ENCODE results near the gene DOCK8. TPM values are rescaled to one million over a fixed set of nuclear protein-coding genes. Genes with fewer than 3 reads are reported as not detected.

DOCK8 gene
- total and polyA plus RNA-seq, 2 experiments from 2014 or later: 0.94 to 1.2 TPM

DNA sequence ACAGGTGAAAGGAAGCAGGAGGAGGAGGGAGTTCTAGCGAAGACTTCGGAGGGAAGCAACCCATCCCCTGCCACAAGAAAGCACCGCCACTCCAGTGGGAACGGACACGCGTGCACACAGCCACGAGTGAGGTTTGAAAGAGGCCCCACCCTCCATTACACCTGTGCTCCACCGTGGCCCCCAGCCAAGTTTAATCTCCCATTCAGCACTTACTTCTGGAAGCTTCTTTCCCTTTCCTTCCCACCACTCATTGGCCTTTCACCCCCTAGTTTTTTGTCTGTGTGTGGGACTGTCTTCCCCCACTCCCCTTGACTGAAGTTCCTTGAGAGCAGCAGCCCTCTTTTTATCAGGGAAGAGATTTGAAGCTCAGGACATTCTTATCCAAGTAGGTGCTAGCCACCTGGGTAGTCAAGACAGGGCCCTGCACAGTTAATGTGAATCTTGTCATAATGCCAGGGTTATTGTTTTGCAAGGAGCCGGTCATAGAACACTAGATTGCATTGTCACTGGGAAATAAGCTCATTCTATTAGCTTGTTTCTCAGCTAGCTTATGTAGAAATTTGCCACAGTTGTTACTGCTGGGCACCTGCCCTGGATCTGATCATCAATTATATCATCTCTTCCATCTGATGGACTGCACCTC is 256.0 kb downstream of the DOCK8 start:
- H3K27me3 ChIP-seq (ENCODE audit: insufficient read depth): no peaks in the 10 kb centered on the region
- ATAC-seq (peak; percentile 17; the same call in 1 of the 3 replicates), DNase-seq (ENCODE audit: low spot score) (no peak)
- no peaks in the 10 kb centered on the region for H3K9me2 ChIP-seq (ENCODE audit: insufficient read depth)
- Mint-ChIP-seq H3K9me3 (no peaks in the 10 kb centered on the region), H3K27ac (peak overlapping the region; percentile 94), H3K4me1 (peaks cover 22% of the 10 kb centered on the region), H3K36me3 (ENCODE audit: low read depth) (peaks cover 11% of the 10 kb centered on the region), H3K4me3 (peak overlapping the region; percentile 93), H3K27me3 (ENCODE audit: insufficient read depth, low read depth, poor library complexity) (peaks cover 16% of the 10 kb centered on the region)
- no peaks in the 10 kb centered on the region for H4K20me1 ChIP-seq (replicated peaks; ENCODE audit: insufficient read depth)
- H3F3A ChIP-seq (replicated peaks; ENCODE audit: low read depth): 0 out of 2 replicates have a peak, but pooled peaks cover 9% of the 10 kb centered on the region
- peak overlapping the region; percentile 82; the same call in 1 of the 2 replicates for H2AFZ ChIP-seq
- H3K79me2 ChIP-seq (replicated peaks; ENCODE audit: insufficient read depth): peaks cover 13% of the 10 kb centered on the region
- peak overlapping the region; percentile 86 for H3K4me2 ChIP-seq
- TF ChIP-seq STAT1 (IDR thresholded peaks at IDR 0.05; ENCODE audit: unreplicated experiment): no peak
- TF ChIP-seq, protein P1, sequence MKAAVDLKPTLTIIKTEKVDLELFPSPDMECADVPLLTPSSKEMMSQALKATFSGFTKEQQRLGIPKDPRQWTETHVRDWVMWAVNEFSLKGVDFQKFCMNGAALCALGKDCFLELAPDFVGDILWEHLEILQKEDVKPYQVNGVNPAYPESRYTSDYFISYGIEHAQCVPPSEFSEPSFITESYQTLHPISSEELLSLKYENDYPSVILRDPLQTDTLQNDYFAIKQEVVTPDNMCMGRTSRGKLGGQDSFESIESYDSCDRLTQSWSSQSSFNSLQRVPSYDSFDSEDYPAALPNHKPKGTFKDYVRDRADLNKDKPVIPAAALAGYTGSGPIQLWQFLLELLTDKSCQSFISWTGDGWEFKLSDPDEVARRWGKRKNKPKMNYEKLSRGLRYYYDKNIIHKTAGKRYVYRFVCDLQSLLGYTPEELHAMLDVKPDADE (IDR thresholded peaks at IDR 0.05): no peak
- TF ChIP-seq, protein P2, sequence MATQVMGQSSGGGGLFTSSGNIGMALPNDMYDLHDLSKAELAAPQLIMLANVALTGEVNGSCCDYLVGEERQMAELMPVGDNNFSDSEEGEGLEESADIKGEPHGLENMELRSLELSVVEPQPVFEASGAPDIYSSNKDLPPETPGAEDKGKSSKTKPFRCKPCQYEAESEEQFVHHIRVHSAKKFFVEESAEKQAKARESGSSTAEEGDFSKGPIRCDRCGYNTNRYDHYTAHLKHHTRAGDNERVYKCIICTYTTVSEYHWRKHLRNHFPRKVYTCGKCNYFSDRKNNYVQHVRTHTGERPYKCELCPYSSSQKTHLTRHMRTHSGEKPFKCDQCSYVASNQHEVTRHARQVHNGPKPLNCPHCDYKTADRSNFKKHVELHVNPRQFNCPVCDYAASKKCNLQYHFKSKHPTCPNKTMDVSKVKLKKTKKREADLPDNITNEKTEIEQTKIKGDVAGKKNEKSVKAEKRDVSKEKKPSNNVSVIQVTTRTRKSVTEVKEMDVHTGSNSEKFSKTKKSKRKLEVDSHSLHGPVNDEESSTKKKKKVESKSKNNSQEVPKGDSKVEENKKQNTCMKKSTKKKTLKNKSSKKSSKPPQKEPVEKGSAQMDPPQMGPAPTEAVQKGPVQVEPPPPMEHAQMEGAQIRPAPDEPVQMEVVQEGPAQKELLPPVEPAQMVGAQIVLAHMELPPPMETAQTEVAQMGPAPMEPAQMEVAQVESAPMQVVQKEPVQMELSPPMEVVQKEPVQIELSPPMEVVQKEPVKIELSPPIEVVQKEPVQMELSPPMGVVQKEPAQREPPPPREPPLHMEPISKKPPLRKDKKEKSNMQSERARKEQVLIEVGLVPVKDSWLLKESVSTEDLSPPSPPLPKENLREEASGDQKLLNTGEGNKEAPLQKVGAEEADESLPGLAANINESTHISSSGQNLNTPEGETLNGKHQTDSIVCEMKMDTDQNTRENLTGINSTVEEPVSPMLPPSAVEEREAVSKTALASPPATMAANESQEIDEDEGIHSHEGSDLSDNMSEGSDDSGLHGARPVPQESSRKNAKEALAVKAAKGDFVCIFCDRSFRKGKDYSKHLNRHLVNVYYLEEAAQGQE (IDR thresholded peaks at IDR 0.05; ENCODE audit: unreplicated experiment): no peak
- TF ChIP-seq EZH2 (IDR thresholded peaks at IDR 0.05; ENCODE audit: low read depth, unreplicated experiment): no peak
- no peak for TF ChIP-seq JUNB (IDR thresholded peaks at IDR 0.05; ENCODE audit: unreplicated experiment)
- no peak for TF ChIP-seq ZNF114 (CRISPR knock-in tag; IDR thresholded peaks at IDR 0.05)
- TF ChIP-seq, protein P3, sequence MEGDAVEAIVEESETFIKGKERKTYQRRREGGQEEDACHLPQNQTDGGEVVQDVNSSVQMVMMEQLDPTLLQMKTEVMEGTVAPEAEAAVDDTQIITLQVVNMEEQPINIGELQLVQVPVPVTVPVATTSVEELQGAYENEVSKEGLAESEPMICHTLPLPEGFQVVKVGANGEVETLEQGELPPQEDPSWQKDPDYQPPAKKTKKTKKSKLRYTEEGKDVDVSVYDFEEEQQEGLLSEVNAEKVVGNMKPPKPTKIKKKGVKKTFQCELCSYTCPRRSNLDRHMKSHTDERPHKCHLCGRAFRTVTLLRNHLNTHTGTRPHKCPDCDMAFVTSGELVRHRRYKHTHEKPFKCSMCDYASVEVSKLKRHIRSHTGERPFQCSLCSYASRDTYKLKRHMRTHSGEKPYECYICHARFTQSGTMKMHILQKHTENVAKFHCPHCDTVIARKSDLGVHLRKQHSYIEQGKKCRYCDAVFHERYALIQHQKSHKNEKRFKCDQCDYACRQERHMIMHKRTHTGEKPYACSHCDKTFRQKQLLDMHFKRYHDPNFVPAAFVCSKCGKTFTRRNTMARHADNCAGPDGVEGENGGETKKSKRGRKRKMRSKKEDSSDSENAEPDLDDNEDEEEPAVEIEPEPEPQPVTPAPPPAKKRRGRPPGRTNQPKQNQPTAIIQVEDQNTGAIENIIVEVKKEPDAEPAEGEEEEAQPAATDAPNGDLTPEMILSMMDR (conservative IDR thresholded peaks at IDR 0.05; ENCODE audit: low read depth in 2 of 2): no peak
- TF ChIP-seq EZH2phosphoT487 (IDR thresholded peaks at IDR 0.05; ENCODE audit: unreplicated experiment): no peak
- no peak for TF ChIP-seq NANOG (IDR thresholded peaks at IDR 0.05; ENCODE audit: borderline replicate concordance)
- TF ChIP-seq ZNF331 (CRISPR knock-in tag; IDR thresholded peaks at IDR 0.05; ENCODE audit: low read depth): no peak
- no peak for TF ChIP-seq POLR2AphosphoS5 (IDR thresholded peaks at IDR 0.05; ENCODE audit: low read depth)
- TF ChIP-seq, protein P4, sequence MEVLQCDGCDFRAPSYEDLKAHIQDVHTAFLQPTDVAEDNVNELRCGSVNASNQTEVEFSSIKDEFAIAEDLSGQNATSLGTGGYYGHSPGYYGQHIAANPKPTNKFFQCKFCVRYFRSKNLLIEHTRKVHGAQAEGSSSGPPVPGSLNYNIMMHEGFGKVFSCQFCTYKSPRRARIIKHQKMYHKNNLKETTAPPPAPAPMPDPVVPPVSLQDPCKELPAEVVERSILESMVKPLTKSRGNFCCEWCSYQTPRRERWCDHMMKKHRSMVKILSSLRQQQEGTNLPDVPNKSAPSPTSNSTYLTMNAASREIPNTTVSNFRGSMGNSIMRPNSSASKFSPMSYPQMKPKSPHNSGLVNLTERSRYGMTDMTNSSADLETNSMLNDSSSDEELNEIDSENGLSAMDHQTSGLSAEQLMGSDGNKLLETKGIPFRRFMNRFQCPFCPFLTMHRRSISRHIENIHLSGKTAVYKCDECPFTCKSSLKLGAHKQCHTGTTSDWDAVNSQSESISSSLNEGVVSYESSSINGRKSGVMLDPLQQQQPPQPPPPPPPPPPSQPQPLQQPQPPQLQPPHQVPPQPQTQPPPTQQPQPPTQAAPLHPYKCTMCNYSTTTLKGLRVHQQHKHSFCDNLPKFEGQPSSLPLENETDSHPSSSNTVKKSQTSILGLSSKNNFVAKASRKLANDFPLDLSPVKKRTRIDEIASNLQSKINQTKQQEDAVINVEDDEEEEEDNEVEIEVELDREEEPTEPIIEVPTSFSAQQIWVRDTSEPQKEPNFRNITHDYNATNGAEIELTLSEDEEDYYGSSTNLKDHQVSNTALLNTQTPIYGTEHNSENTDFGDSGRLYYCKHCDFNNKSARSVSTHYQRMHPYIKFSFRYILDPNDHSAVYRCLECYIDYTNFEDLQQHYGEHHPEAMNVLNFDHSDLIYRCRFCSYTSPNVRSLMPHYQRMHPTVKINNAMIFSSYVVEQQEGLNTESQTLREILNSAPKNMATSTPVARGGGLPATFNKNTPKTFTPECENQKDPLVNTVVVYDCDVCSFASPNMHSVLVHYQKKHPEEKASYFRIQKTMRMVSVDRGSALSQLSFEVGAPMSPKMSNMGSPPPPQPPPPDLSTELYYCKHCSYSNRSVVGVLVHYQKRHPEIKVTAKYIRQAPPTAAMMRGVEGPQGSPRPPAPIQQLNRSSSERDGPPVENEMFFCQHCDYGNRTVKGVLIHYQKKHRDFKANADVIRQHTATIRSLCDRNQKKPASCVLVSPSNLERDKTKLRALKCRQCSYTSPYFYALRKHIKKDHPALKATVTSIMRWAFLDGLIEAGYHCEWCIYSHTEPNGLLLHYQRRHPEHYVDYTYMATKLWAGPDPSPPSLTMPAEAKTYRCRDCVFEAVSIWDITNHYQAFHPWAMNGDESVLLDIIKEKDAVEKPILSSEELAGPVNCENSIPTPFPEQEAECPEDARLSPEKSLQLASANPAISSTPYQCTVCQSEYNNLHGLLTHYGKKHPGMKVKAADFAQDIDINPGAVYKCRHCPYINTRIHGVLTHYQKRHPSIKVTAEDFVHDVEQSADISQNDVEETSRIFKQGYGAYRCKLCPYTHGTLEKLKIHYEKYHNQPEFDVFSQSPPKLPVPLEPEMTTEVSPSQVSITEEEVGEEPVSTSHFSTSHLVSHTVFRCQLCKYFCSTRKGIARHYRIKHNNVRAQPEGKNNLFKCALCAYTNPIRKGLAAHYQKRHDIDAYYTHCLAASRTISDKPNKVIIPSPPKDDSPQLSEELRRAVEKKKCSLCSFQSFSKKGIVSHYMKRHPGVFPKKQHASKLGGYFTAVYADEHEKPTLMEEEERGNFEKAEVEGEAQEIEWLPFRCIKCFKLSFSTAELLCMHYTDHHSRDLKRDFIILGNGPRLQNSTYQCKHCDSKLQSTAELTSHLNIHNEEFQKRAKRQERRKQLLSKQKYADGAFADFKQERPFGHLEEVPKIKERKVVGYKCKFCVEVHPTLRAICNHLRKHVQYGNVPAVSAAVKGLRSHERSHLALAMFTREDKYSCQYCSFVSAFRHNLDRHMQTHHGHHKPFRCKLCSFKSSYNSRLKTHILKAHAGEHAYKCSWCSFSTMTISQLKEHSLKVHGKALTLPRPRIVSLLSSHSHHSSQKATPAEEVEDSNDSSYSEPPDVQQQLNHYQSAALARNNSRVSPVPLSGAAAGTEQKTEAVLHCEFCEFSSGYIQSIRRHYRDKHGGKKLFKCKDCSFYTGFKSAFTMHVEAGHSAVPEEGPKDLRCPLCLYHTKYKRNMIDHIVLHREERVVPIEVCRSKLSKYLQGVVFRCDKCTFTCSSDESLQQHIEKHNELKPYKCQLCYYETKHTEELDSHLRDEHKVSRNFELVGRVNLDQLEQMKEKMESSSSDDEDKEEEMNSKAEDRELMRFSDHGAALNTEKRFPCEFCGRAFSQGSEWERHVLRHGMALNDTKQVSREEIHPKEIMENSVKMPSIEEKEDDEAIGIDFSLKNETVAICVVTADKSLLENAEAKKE (CRISPR knock-in tag; IDR thresholded peaks at IDR 0.05): no peak
- TF ChIP-seq CREB1 (CRISPR knock-in tag; IDR thresholded peaks at IDR 0.05; ENCODE audit: low read depth): no peak
- no peak overlapping the region for H3K27ac ChIP-seq (ENCODE audit: low read depth)
- H3K4me3 ChIP-seq: peak overlapping the region; percentile 68
- H3K36me3 ChIP-seq (ENCODE audit: insufficient read depth): no peaks in the 10 kb centered on the region
- peaks cover 27% of the 10 kb centered on the region for H3K4me1 ChIP-seq (ENCODE audit: insufficient read depth)

All from GM23338 (cell line).